HG03354 (cell line): ENCODE data around the gene FAM78B.

Experiments used
- ATAC-seq: cut with Tn5 transposase; IDR thresholded peaks from one replicate; pipeline ENCODE4 v1.9.1; 2021; ENCODE audit warnings: mild to moderate bottlenecking; ENCODE audit not compliant: unreplicated experiment, poor library complexity, severe bottlenecking

FAM78B gene

DNA sequence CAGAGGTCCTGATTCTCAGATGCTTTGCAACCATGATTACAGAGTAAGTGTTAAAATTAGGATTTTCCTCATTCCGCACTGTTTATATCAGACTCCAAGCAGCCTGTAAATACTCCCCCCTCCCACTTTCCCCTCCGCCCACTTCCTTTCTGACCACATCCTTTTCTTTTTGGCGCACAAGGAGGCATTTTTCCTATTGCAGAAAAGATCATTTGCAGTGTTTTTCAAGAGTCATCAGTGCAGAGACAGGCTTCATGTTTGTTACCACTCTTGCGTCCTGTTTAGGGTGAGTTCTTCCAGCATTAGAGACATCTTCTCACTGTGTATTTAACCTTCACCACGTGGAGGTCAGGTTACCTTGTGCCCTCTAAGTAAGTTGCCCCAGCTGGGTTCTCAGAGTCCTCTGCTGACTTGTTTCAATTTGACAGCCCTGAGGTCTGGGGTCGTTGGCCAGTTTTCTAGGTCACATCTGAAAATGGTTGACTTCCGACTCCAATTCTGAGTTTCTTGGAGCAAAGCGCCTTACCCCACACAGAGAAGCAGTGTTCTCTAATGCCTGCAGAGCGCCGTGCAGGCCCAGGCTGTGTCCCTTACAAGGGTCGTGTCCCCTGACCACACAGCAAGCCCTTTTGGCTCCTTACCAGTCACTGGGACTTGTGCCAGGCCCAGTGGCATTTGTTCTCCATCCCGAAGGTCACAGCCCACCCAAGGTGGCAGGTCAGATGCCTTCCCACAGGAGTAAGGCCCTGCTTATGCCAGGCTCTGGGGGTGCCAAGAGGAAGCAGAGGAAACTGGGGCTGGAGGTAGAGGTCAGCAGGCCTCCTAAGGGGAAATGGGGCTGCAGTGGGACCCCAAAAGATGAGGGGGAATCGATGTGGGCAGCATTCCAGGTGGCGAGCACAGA is 85.6 kb downstream of the FAM78B start:
- ATAC-seq, result no peak

DNA sequence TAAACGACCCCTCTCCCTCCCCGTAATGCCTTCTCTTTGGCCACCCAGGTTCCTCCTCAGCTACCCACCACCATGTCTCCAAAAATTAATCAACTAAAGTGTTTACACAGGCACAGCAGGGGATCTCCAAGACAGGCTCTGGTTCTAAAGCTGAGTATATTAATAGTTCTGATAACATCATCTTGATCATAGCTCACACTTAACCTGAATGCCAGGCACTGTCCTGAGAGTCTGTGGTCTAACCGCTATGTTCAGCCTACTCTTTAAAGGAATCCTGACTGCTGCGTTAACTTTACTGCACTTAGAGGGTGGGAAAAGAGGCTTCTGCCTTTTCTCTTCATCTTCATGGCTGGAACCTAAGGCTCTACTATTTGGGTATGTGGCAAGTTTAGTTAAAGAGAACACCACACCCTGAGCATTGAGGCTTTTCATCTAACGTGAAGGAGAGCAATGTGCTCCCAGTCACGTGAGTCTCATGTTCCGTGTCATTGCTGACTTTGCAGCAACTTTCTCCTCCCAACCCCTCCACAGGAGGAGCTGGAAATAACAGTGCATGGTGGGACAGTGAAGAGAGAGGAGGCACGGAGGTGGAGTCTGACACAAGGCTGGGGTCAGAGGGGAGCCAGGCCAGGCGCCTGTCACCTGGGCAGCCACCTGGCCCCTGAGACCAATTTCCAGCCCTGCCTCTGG is 86.4 kb downstream of the FAM78B start:
- no peak for ATAC-seq

- no peak for ATAC-seq
These were observed 87.5 kb downstream of the FAM78B start for GRCh38 chr1:166079276-166079675.

- ATAC-seq, result no peak
These were observed 93.3 kb downstream of the FAM78B start for GRCh38 chr1:166073489-166073888.

- ATAC-seq, result no peak
These were observed 97.4 kb downstream of the FAM78B start for GRCh38 chr1:166069390-166069789.

DNA sequence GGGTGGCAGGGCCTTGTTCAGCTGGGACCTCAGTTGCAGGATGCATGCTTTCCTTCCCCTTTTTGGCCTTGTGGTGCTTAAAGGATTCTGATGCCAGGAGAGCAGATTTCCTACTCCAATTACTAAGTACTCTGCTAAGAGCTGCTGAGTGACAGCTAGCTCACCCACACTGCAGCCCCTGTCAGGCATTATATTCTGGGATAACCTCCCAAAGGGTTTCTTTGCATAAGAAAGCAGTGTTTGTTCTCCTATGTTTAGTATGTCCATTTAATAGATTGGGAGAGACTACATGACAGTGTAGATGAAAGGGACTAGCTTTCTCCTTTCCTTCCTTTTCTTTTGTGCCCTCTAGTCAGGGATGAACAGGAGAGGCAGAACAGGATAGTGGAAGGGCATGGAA is 100.7 kb downstream of the FAM78B start:
- no peak for ATAC-seq

DNA sequence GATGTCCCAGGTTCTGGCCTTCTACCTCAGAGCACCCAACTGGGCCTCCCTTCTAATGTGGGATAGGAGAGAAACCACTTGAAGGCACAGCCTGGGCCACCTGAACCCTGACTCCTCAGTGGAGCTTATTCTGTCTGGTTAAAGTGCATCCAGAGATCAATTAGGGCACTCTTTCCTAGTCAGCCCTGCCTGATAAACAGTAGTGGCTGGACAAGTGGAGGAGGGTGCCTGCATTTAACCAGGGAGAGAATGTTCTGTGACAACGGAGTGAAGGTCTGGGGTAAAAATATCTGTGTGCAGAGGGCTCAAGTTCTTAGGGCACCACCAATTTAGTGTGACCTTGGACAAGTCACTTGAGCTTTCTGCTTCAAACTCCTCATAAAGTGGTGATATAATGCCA is 101.8 kb downstream of the FAM78B start:
- ATAC-seq, result no peak

DNA sequence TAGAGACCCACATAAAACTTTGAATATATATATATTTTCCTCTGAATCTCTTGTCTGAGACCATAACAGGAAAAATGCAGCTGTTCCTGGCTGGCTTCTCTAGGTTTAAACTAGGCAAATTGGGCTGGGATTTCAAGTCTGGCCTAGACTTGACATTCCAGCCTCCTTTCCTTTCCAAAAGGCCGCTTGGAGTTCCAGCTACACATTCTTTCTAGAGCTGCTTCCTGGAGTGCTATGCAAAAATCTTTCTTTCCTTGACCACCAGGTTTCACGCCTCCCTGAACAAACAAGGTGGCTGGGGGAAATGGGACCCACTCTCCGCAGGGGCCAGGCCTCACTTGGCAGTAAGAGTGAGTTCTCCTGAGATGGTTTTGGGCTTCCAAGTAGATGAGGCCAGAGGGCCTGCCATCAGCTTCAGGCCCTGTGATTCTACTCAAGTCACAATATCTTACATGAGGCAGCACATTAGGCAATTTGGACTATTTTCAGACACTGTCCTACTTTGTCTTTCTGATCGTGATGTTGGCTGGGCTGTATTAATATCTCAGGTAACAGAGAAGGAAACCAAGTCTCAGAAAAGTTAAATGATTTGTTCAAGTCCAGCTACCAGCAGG is 102.4 kb downstream of the FAM78B start:
- ATAC-seq, result no peak

GRCh38 chr1:166063701-166064100 is 103.1 kb downstream of the FAM78B start:
- ATAC-seq, result no peak

GRCh38 chr1:166062421-166063070 is 104.3 kb downstream of the FAM78B start:
- no peak for ATAC-seq

DNA sequence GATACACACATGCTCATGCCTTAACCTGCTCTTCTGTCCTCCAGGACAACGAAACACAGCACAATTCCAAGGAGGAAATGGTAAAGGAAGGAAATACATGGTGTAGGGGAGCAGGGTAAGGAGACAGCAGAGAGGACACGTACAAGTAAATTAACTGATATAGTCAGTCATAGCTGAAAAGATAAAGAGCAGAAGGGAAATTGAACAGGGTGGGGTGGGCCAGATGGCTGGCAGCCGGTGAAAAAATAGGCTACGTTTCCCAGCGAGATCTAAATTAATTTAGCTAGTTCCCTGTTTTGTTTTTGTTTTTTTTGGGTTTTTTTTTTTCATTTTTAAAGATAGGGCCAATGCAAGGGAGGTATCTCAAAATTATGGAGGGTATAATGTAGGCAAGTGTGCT is 109.2 kb downstream of the FAM78B start:
- ATAC-seq, result no peak

- no peak for ATAC-seq
These were observed 113.4 kb downstream of the FAM78B start for GRCh38 chr1:166053395-166053794.

DNA sequence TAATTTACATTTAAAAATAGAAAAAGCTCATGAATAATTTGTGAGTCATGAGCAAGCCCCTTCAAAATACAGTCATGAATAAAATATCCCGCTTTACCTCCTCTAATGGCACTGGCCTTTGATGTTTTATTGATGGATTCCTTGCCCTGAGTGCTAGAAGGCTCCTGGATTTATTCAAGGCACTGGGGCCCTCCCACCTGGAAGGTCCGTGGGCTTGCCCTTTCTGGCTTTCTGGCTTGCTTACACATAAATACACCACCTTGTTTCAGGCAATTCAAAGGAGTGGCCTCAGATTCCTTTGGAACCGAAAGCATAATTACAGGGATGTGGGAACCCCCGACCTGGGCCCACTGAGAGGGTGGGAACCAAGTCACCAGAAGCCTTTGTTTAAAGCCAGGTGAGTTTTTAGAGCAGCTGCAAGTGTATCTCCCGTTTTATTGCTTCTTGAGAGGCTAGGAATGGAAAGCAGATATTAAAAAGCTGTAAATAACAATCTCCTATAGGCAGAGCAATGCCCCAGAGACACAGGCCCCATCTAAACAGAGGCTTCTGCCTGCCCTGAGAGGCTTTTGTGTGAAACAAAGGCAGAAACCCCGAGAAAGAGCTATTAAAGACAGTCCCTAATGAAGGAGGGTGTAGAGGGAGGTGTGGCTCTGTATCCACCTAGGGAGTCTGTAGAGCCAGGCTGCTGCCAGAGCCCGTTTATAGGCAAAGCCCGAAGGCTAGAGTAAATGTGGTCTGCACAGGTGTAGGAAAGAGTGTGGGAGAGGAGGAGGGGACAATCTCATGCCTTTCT is 126.4 kb downstream of the FAM78B start:
- ATAC-seq, result no peak

DNA sequence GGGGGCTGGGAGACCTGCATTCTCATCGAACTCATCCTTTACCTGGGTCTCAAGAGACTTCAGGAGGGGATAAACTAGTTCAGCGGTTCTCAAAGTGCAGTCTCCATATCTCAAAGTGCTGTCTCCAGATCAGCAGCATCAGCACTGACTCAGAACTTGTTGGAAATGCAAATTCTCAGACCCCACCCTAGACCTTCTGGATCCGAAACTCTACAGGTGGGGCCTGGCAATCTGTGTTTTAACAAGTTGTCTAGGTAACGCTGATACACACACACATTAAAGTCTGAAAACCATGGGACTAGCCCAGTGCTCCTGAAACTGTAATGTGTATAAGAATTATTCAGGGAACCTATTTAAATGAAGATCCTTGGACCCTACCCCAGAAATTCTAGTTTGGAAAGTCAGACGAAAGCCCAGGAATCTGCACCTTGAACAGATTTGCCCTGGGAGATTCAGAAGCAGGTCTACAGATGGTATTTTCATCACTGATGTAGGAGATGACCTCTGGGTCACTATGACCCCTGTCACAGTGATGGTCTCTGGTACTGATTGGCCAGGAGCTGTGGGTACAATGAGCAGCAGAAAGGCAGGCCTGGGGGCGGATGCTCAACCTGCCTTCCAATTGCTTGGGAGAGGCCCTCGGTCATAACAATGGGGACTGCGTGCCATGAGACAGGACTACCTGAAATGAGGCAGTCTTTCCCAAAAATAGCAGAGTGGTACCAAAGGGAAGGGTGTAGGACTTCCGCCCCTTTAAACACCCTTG is 127.2 kb downstream of the FAM78B start:
- no peak for ATAC-seq

DNA sequence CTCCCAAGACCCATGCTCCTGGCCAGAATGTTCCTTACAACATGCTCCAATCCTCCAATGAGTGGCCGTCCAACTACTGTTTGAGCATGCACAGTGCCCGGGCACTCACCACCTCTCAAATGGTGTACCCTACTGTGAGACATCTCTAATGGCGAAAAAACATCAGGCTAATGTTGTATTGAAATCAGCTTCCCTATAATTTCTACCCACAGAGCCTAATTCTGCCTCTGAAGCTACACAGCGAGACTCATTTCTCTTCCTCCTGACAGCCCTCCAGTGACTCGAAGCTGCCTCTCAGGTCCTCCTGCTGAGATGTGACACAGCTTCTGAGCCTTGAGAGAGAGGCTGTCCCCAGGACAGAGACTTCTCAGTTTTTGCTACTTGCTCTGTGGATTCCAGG is 130.7 kb downstream of the FAM78B start:
- no peak for ATAC-seq

- no peak for ATAC-seq
These were observed 134.0 kb downstream of the FAM78B start for GRCh38 chr1:166032572-166033371.

DNA sequence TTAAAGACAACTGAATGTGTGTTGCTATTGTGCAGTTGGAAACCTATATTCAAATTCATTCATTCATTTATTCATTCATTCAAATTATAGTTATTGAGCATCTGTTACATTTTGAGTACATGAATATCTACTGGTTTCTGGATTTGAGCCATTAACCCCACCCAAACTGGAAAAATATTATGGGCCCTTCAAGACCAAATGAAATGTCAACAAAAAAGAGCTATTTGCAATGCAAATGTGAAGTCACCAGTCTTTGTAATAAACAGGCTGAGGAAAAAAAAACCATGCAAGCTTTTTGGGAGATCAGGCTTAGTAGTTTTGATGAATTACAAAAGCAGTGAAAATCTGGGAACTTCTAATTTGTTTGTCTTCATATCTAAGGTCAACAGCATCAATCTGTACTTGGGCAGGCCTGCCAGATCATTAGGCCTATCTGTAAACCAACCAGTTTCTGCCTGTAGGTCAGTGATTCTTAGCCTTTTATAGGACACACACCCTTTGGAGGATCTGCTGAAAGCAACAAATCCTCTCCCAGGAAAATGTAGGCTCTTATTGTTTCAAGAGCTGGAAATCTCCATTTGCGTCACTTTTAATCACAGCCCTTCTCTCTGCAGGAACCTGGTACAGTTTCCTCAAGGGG is 134.7 kb downstream of the FAM78B start:
- ATAC-seq, result no peak
